Skeletal muscle tissue (tissue), 4 donors: ENCODE measurements around the gene ANKRD53. TPM values are rescaled to one million over a fixed set of nuclear protein-coding genes. Genes with fewer than 3 reads are reported as not detected.
"Not testable (repeated sequence)": the region's sequence is repeated elsewhere in the genome, so short reads cannot be mapped to it uniquely, and the experiment has no call there.

Experiments used
- H3K27ac ChIP-seq: one replicate; pipeline ENCODE4 v1.7.0; 2013; ENCODE audit warnings: mild to moderate bottlenecking, low read depth, low read length, inconsistent platforms
- H3K27me3 ChIP-seq, 3 donors: one replicate each; pipeline ENCODE4 v1.7.0; 2013; ENCODE audit warnings: low read length in 3 of 3; ENCODE audit not compliant: control insufficient read depth in 3 of 3, insufficient read depth in 3 of 3
- H3K36me3 ChIP-seq, 3 donors: one replicate each; pipeline ENCODE4 v1.7.0; 2013; ENCODE audit warnings: low read length in 3 of 3; ENCODE audit not compliant: control insufficient read depth in 3 of 3, insufficient read depth in 3 of 3
- H3K4me1 ChIP-seq, 3 donors: one replicate each; pipeline ENCODE4 v1.7.0; 2013; ENCODE audit warnings: low read length in 3 of 3, mild to moderate bottlenecking in 3 of 3; ENCODE audit not compliant: control insufficient read depth in 3 of 3, insufficient read depth in 3 of 3
- H3K4me3 ChIP-seq, 3 donors: one replicate each; pipeline ENCODE4 v1.7.0; 2013; ENCODE audit warnings: low read length in 3 of 3
- H3K9ac ChIP-seq, 3 donors: one replicate each; pipeline ENCODE4 v1.7.0; 2013; ENCODE audit warnings: low read length in 3 of 3, mild to moderate bottlenecking in 3 of 3, moderate library complexity in 2 of 3, low read depth in 1 of 3
- H3K9me3 ChIP-seq, 3 donors: one replicate each; pipeline ENCODE4 v1.7.0; 2013; ENCODE audit warnings: low read length in 3 of 3; ENCODE audit not compliant: control insufficient read depth in 3 of 3
- total RNA-seq: library from RNA; depleted of rRNA; stranded (reverse); fragments of >200 nt; gene quantifications from one replicate; pipeline ENCODE4 v1.2.3, GENCODE V29; 2014
- donor health status: Osteomylitis.

ANKRD53 gene
- total RNA-seq, 1 donor from 2014 or later = 0.52 TPM

DNA sequence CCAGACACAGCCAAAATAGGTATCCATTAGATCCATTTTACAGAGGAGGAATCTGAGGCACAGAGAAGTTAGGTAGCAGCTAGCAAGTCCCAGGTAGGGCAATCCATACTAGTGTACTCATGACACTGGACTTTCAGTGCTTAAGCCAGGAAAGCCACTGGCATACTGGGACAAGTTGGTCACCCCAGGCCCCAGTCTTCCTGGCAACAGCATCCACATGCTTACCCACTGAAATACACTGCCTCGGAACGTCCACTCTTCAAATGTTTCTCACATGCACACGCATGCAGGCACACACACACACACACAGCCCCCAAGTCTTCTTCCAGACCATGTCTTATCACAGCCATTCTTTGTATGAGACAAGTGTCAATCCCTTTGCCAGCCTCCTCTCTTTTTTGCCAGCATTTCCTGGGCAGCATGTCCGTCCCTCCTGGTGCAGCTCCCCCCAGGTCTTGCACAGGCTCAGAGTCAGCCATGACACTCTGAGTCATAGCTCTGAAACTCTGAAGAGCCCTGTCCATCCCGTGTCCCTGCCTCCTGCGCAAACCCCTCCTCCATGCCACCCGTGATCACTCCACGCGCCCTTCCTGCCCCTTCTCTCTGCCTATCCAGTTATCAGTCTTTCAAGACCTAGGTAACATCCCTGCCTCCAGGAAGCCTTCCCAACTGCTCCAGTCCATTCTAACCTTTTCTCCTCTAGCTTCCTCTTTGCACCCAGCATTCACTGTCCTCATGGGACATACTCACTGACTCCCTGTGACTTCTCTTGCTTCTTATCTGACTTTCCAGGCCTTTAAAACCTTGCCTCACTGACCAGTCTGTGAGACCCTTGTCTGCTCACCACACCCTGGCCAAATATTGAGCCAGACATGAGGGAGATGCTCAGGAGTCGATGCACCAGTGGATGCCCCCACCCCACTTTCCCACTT is 27.1 kb downstream of the ANKRD53 start:
- Histone ChIP-seq H3K9ac (no peak overlapping the region), H3K27me3 (peaks cover 3 to 12% (median 3%) of the 10 kb centered on the region in 3 donors), H3K27ac (no peak overlapping the region), H3K9me3 (no peaks in the 10 kb centered on the region), H3K36me3 (no peaks in the 10 kb centered on the region), H3K4me1 (peaks cover 4 to 9% (median 7%) of the 10 kb centered on the region in 3 donors), H3K4me3 (no peak overlapping the region)

DNA sequence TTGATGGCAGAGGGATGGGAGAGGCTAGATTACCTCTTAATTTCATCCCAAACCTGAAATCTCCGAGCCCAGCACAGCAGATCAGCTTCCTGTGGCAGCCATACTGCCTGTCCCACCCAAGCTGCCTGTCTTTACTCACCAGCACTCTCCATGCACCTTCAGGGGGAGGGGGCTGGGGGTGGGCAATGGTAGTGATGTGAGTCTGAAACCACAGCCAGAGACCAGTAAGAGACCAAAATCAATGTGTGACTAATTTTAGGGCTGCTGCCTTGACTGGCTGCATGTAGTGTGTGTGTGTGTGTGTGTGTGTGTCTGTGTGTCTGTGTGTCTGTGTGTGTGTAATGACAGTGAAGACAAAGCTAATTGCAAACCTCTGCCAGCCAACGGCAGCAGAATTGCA is 27.9 kb downstream of the ANKRD53 start:
- Histone ChIP-seq H3K27me3 (peaks cover 3 to 12% (median 3%) of the 10 kb centered on the region in 3 donors), H3K9me3 (no peaks in the 10 kb centered on the region), H3K4me1 (peaks cover 0 to 2% (median under 1%) of the 10 kb centered on the region in 3 donors), H3K4me3 (no peak overlapping the region), H3K27ac (no peak overlapping the region), H3K36me3 (no peaks in the 10 kb centered on the region), H3K9ac (no peak overlapping the region)

DNA sequence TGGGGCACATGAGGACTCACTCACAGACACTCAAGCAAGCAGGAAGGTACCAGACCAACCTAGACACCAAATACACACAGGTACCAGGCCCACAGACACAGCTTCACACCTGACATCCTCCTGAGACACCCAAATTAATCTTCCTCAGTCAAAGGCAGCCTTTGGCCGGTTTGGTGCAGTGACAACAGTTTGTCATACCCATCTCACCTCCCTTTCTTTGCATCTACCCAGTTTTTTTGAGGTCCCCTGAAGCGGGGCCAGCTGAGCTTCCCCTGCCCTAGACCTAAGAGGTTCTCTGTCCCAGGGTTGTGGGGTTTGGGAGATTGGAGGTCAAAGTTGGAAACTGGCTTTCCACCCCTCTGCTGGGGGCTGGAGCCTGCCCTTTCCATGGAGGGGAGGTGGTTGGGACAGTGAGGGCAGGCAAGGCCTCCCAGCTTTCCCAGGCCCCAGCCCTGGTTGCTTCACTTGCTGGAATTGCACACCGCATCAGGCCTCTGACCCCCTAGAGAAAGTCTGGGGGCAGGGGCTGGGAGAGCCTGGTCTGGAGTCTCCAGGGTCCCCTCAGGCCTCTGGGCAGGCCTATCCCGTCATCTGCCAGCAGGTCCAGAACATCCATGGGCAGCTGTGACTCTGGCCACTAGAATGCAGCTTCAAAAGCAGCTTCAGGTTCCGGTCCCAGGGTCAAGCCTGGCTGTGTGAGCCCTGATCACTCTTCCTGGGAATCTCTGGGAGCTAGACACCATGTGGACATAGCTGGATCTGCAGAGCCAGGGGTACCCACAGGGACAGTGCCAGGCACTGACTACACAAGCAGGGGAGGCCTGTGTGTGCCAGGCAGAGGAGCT is 28.7 kb downstream of the ANKRD53 start:
- no peak overlapping the region for H3K9ac ChIP-seq
- H3K4me1 ChIP-seq = no peaks in the 10 kb centered on the region
- no peaks in the 10 kb centered on the region for H3K9me3 ChIP-seq
- no peak overlapping the region for H3K27ac ChIP-seq
- H3K4me3 ChIP-seq = no peak overlapping the region
- H3K27me3 ChIP-seq = peaks cover 3 to 16% (median 8%) of the 10 kb centered on the region in 3 donors
- no peaks in the 10 kb centered on the region for H3K36me3 ChIP-seq

DNA sequence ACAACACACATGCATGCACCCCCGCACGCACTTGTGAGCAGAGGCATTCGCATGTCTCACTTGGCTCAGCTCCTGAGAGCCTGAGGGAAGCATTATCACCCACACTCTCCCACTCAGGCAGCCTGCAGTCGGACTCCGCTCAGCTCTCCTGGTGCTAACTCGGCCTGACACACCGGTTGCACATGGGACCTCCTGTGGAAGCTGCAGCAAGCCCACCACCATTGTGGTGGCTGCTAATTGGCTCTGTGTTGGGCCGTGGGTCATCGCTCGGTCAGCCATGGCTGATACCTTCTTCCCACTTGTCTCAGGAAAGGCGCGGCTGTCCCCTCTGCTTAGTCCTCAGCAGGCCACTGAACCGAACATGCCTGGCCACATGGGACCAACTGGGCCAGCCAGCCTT is 29.9 kb downstream of the ANKRD53 start:
- H3K4me1 ChIP-seq = no peaks in the 10 kb centered on the region
- peaks cover 3 to 16% (median 8%) of the 10 kb centered on the region in 3 donors for H3K27me3 ChIP-seq
- H3K4me3 ChIP-seq = no peak overlapping the region
- no peaks in the 10 kb centered on the region for H3K36me3 ChIP-seq
- H3K9ac ChIP-seq = no peak overlapping the region
- no peaks in the 10 kb centered on the region for H3K9me3 ChIP-seq
- H3K27ac ChIP-seq = no peak overlapping the region

DNA sequence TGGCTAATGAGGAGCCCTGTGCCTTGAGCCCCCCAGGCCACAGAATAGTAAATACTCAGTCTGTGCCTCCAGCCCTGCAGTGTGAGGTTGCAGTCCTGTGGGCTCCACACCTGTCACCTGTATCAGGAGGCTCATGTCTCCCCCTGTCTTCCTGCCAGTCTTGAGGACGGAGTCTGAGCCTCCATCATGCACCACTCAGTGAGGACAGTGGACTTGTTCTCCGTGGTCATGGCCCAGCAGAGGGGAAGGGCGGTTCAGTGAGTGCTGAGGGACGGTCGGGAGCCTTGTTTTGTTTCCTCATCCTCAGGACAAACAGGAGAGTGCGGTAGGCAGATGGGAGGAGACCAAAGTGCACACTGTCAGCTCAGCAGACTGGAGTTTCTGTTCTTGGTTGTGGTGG is 33.4 kb downstream of the ANKRD53 start:
- H3K27me3 ChIP-seq, H3K9ac ChIP-seq, H3K9me3 ChIP-seq, H3K36me3 ChIP-seq, H3K4me1 ChIP-seq, H3K27ac ChIP-seq, H3K4me3 ChIP-seq: not testable (repeated sequence)

DNA sequence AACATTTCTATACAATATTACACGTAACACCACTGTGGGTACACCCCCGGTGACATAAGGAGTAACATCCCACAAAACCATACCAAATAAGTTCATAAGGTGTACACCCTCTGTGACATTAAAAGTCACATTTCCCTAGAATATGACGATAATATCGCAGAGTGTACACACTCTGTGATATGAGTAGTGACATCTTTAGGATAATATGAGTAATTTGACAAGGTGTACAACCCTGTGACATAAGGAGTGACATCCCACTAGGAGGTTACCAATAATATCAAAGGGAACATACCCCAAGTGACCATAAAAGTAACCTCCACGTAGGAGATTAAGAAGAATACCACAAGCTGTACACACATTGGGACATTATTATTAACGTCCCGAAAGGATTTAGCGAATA is 40.2 kb downstream of the ANKRD53 start:
- Histone ChIP-seq H3K27ac (no peak overlapping the region), H3K36me3 (no peaks in the 10 kb centered on the region), H3K9me3 (no peaks in the 10 kb centered on the region), H3K4me3 (no peak overlapping the region), H3K9ac (no peak overlapping the region), H3K4me1 (no peaks in the 10 kb centered on the region), H3K27me3 (peaks cover 0 to 4% (median 3%) of the 10 kb centered on the region in 3 donors)

DNA sequence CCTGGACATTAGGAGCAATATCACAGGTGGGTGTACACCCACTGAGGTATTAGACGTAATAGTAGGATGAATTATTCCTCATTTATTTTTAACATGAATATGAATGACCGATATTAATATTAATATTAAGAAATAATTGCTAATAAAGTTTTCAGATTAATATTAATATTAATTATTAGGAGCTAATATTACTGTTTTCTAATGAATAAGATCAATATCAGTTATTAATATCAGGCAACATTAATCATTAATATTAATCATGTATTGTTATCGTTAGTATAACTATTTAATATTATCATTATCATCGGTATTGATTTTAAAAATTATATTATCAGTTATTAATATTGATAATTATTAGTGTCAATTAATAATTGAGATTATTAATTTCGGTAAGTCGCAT is 41.6 kb downstream of the ANKRD53 start:
- not testable (repeated sequence) for H3K27me3 ChIP-seq, H3K9ac ChIP-seq, H3K4me3 ChIP-seq, H3K9me3 ChIP-seq, H3K36me3 ChIP-seq, H3K4me1 ChIP-seq, H3K27ac ChIP-seq

DNA sequence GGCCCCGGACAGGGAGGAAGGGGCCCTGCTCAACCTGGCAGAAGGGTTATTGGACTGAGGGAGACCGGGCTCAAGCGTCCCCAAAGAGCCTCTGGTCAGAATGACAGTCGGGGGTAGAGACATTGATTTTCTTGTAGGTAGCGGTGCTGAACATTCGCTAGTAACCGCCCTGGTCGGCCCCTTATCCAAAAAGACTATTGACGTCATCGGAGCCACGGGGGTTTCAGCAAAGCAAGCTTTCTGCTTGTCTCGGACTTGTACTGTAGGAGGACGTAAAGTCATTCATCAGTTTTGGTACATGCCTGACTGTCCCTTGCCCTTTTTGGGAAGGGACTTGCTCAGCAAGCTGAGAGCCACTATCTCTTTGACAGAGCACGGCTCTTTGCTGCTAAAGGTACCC is 43.0 kb downstream of the ANKRD53 start:
- H3K9me3 ChIP-seq, H3K9ac ChIP-seq, H3K36me3 ChIP-seq, H3K4me3 ChIP-seq, H3K27ac ChIP-seq, H3K4me1 ChIP-seq, H3K27me3 ChIP-seq: not testable (repeated sequence)

DNA sequence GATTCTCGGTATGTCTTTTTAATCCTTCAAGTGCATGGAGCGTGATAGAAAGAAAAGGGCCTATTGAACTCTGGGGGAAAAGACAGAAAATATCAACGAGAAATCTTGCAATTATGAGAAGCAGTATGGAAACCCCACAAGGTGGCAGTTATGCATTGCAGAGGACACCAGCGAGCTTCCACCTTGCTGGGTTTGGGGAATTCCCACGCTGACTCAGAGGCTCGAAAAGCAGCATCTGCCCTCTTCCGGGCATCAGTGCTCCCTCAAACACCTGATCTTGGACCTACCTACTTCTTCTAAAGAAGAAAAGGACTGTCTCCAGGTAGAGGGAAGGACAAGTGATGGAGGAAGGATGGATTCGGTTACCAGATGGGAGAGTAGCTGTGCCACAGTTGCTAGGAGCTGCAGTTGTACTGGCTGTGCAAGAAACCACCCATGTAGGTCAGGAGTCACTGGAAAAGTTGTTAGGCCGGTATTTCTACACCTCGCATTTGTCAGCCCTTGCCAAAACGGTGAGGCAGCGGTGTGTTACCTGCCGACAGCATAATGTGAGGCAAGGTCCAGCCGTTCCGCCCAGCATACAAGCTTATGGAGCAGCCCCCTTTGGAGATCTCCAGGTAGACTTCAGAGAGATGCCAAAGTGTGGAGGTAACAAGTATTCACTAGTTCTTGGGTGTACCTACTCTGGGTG is 45.3 kb downstream of the ANKRD53 start:
- H3K27ac ChIP-seq = not testable (repeated sequence)

More for the DNA sequence above, 45.3 kb downstream of the ANKRD53 start:
- H3K36me3 ChIP-seq, H3K9ac ChIP-seq, H3K9me3 ChIP-seq, H3K4me3 ChIP-seq, H3K27me3 ChIP-seq, H3K4me1 ChIP-seq: not testable (repeated sequence)
